HepG2 (cell line): ENCODE measurements around the gene MYO19. TPM values are rescaled to one million over a fixed set of nuclear protein-coding genes. Genes with fewer than 3 reads are reported as not detected.

Experiments used
- CHD2 ChIP-seq: IDR thresholded peaks from 2 replicates; pipeline ENCODE4 v1.6.1; 2011; ENCODE audit warnings: low read depth, low read length, improper control_type of control experiment
- GABPA ChIP-seq, 2 experiments: IDR thresholded peaks; 2 replicates each; pipeline ENCODE4 v1.6.1; 2011 to 2016; ENCODE audit warnings: low read depth in 2 of 2, low read length in 1 of 2, missing biosample characterization in 1 of 2, missing genetic modification characterization in 1 of 2
- GMEB1 ChIP-seq: sonication (generic); formaldehyde crosslinking; IDR thresholded peaks from 2 replicates; pipeline ENCODE4 v1.5.1; 2020; ENCODE audit warnings: missing genetic modification reagents, mild to moderate bottlenecking, borderline replicate concordance
- GRHL1 ChIP-seq: sonication (generic); formaldehyde crosslinking; conservative IDR thresholded peaks from 2 replicates; pipeline ENCODE4 v1.8.0; 2022; ENCODE audit warnings: missing genetic modification reagents
- HNF4A ChIP-seq: sonication (generic); formaldehyde crosslinking; IDR thresholded peaks from 2 replicates; pipeline ENCODE4 v1.4.0; 2020; ENCODE audit warnings: missing genetic modification reagents
- HOXA5 ChIP-seq: sonication (generic); formaldehyde crosslinking; IDR thresholded peaks from 2 replicates; pipeline ENCODE4 v1.4.0; 2020; ENCODE audit warnings: missing genetic modification reagents
- MAF1 ChIP-seq: sonication (generic); formaldehyde crosslinking; IDR thresholded peaks from 2 replicates; pipeline ENCODE4 v1.5.0; 2020; ENCODE audit warnings: missing genetic modification reagents, borderline replicate concordance
- PRDM4 ChIP-seq: sonication (generic); formaldehyde crosslinking; IDR thresholded peaks from 2 replicates; pipeline ENCODE4 v1.9.0; 2021; ENCODE audit warnings: missing genetic modification reagents, borderline replicate concordance
- SETDB1 ChIP-seq: sonication (generic); formaldehyde crosslinking; IDR thresholded peaks from 2 replicates; pipeline ENCODE4 v1.5.1; 2020; ENCODE audit warnings: missing genetic modification reagents, mild to moderate bottlenecking, borderline replicate concordance
- TAF15 ChIP-seq: fragments of 200-400 bp; formaldehyde crosslinking; IDR thresholded peaks from one replicate; pipeline ENCODE4 v1.6.1; 2018; ENCODE audit warnings: mild to moderate bottlenecking, low read depth, low read length; ENCODE audit not compliant: poor library complexity, severe bottlenecking
- THRA ChIP-seq: sonication (generic); formaldehyde crosslinking; IDR thresholded peaks from 2 replicates; pipeline ENCODE4 v1.4.0; 2020; ENCODE audit warnings: missing genetic modification reagents, borderline replicate concordance
- TOPORS ChIP-seq: sonication (generic); formaldehyde crosslinking; IDR thresholded peaks from 2 replicates; pipeline ENCODE4 v1.8.0; 2023; ENCODE audit warnings: mild to moderate bottlenecking, missing genetic modification reagents
- TRAFD1 ChIP-seq: sonication (generic); formaldehyde crosslinking; IDR thresholded peaks from 2 replicates; pipeline ENCODE4 v1.5.1; 2020; ENCODE audit warnings: missing genetic modification reagents, mild to moderate bottlenecking, borderline replicate concordance
- ZBTB1 ChIP-seq: sonication (generic); formaldehyde crosslinking; IDR thresholded peaks from 2 replicates; pipeline ENCODE4 v1.4.0; 2020; ENCODE audit warnings: missing genetic modification reagents, borderline replicate concordance
- ZMYM3 ChIP-seq: sonication (generic); formaldehyde crosslinking; IDR thresholded peaks from 2 replicates; pipeline ENCODE4 v1.5.1; 2020; ENCODE audit warnings: mild to moderate bottlenecking, missing genetic modification reagents
- ZMYM4 ChIP-seq: sonication (generic); formaldehyde crosslinking; IDR thresholded peaks from 2 replicates; pipeline ENCODE4 v1.8.1; 2023; ENCODE audit warnings: mild to moderate bottlenecking, missing genetic modification reagents
- ZNF337 ChIP-seq: sonication (generic); formaldehyde crosslinking; IDR thresholded peaks from 2 replicates; pipeline ENCODE4 v1.5.1; 2020; ENCODE audit warnings: missing genetic modification reagents, low read depth, mild to moderate bottlenecking, borderline replicate concordance
- ZNF441 ChIP-seq: sonication (generic); formaldehyde crosslinking; IDR thresholded peaks from 2 replicates; pipeline ENCODE4 v1.7.0; 2021; ENCODE audit warnings: missing genetic modification reagents, borderline replicate concordance
- ZNF451 ChIP-seq: sonication (generic); formaldehyde crosslinking; IDR thresholded peaks from 2 replicates; pipeline ENCODE4 v1.5.0; 2020; ENCODE audit warnings: mild to moderate bottlenecking, missing genetic modification reagents
- ZNF589 ChIP-seq: sonication (generic); formaldehyde crosslinking; conservative IDR thresholded peaks from 2 replicates; pipeline ENCODE4 v1.8.0; 2022; ENCODE audit warnings: mild to moderate bottlenecking, moderate library complexity, missing genetic modification reagents
- ZNF607 ChIP-seq: sonication (generic); formaldehyde crosslinking; IDR thresholded peaks from 2 replicates; pipeline ENCODE4 v1.5.1; 2020; ENCODE audit warnings: missing genetic modification reagents, mild to moderate bottlenecking, borderline replicate concordance
- polyA plus RNA-seq, 8 experiments: library from polyadenylated mRNA; depleted of rRNA in 3 of 8; stranded (reverse) in 7 of 8; unstranded in 1 of 8; fragments of >200 nt; fragmentation: Illumina TruSeq in 4 of 8; extraction: Trizol in 4 of 8; gene quantifications; 2 replicates each; pipeline versions ENCODE4 v1.2.1 to v1.2.3, GENCODE V29; 2011 to 2016; ENCODE audit warnings: low read depth in 4 of 8, missing spikeins in 1 of 8, mixed read lengths in 1 of 8; ENCODE audit not compliant: insufficient read depth in 1 of 8
- total RNA-seq, 5 experiments: library from RNA; depleted of rRNA; stranded (reverse); fragments of >200 nt; fragmentation: Illumina TruSeq; extraction: Trizol; gene quantifications; 2 replicates each; pipeline ENCODE4 v1.2.3, GENCODE V29; 2016; ENCODE audit warnings: low read depth in 1 of 5

MYO19 gene
- total and polyA plus RNA-seq, 2 of the 13 experiments (the other 11 are each of a cell fraction or from before 2014, with no cell fraction given) = 75.7 to 82.3 TPM

GRCh38 chr17:36535669-36536081 is 1.0 kb upstream of the MYO19 start (continued):
- no peak for TF ChIP-seq GABPA (IDR thresholded peaks at IDR 0.05; ENCODE audit: low read depth, low read length)
- TF ChIP-seq GABPA (CRISPR knock-in tag; IDR thresholded peaks at IDR 0.05; ENCODE audit: low read depth) = no peak
- peak; percentile 88; the same call in 1 of the 2 replicates for TF ChIP-seq ZNF441 (CRISPR knock-in tag)
- TF ChIP-seq MAF1 (CRISPR knock-in tag) = no peak
- TF ChIP-seq ZNF337 (CRISPR knock-in tag) = no peak
- no peak for TF ChIP-seq ZNF607 (CRISPR knock-in tag)
- peak; percentile 95 for TF ChIP-seq ZMYM3 (CRISPR knock-in tag)
- no peak for TF ChIP-seq SETDB1 (CRISPR knock-in tag)
- TF ChIP-seq THRA (CRISPR knock-in tag) = no peak
- 0 out of 2 replicates have a peak, but pooled peaks have one; percentile 1 for TF ChIP-seq HOXA5 (CRISPR knock-in tag)
- TF ChIP-seq ZBTB1 (CRISPR knock-in tag) = no peak
- no peak for TF ChIP-seq TRAFD1
- no peak for TF ChIP-seq CHD2
- no peak for TF ChIP-seq GMEB1
- TF ChIP-seq ZNF451 (CRISPR knock-in tag) = no peak
- TF ChIP-seq TAF15 = no peak
- no peak for TF ChIP-seq PRDM4
- no peak for TF ChIP-seq GRHL1 (CRISPR knock-in tag)
- no peak for TF ChIP-seq ZMYM4 (CRISPR knock-in tag)
- no peak for TF ChIP-seq TOPORS (CRISPR knock-in tag)
- no peak; the same call in 1 of the 2 replicates for TF ChIP-seq ZNF589 (CRISPR knock-in tag)
- no peak for TF ChIP-seq HNF4A (CRISPR knock-in tag)
